HEK293T (cell line): ENCODE measurements around the gene LGALS3BP.

Experiments
- BHLHE40 ChIP-seq: fragments of 450-650 bp; IDR thresholded peaks from 2 replicates; pipeline ENCODE4 v1.6.1; 2016; ENCODE audit warnings: mild to moderate bottlenecking, moderate library complexity, borderline replicate concordance
- TARDBP ChIP-seq: fragments of 450-650 bp; IDR thresholded peaks from 2 replicates; pipeline ENCODE4 v1.6.1; 2016

DNA sequence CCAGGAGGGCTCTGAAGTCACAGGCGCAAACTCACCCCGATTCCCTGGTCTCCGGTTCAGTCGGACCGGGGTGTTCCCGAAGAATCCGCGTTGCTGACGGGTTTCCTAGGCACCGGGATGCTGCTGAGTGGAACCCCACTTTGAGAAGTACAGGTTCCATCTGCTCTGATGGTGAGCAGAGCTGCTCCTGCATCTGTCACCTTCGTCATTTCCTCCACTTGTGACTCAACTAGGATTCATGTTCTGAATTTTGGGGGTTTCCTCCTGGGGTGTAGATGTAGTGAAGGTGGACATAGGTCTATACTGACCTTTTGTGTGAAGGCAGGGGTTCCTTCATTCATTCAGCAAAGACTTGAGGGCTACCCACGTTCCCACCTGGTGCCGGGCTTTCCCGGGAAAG lies 25.0 kb downstream of the LGALS3BP start:
- TF ChIP-seq TARDBP: no peak
- no peak for TF ChIP-seq BHLHE40
